Measurements from ENCODE around the gene D2HGDH. TPM values are rescaled to one million over a fixed set of nuclear protein-coding genes. Genes with fewer than 3 reads are reported as not detected.
A peak's percentile ranks its signal among the peaks of the same experiment; 100 is the strongest.

Gene D2HGDH
- total RNA-seq, 1 experiment from 2014 or later = 10.0 TPM

GRCh38 chr2:241703032-241703604, 31.3 kb upstream of the D2HGDH start:
- Mint-ChIP-seq H3K9me3 (peaks cover 0 to 12% of the 10 kb centered on the region in 2 experiments; a peak in 3 of 5 replicates), H3K4me1 (peaks cover 12 to 14% of the 10 kb centered on the region in 2 experiments), H3K36me3 (ENCODE audit: insufficient read depth in 1 of 3, low read depth in 3 of 3) (peaks cover 24 to 47% (median 44%) of the 10 kb centered on the region in 3 experiments), H3K4me3 (peak overlapping the region; percentile 78 to 87), H3K27me3 (ENCODE audit: low read depth) (peaks cover 3% of the 10 kb centered on the region), H3K27ac (peak overlapping the region in 2 of 3 experiments; percentile 51 to 85; a peak in 4 of 7 replicates)
- Histone ChIP-seq H3K4me1 (ENCODE audit: insufficient read depth, low read length) (no peaks in the 10 kb centered on the region), H3K18ac (ENCODE audit: insufficient read length, low read depth, low read length) (no peak overlapping the region), H3K4me2 (ENCODE audit: insufficient read depth, insufficient read length, low read length) (peak overlapping the region; percentile 64), H3K9ac (ENCODE audit: extremely low read depth, insufficient read length, low read length) (peak overlapping the region; percentile 8), H2BK15ac (ENCODE audit: low read depth, low read length) (no peak overlapping the region), H3K79me1 (ENCODE audit: insufficient read depth, low read depth, low read length, poor library complexity, severe bottlenecking) (peaks cover 2% of the 10 kb centered on the region), H4K8ac (replicated peaks; ENCODE audit: insufficient read length, low read depth, low read length) (no peak overlapping the region), H3K23me2 (ENCODE audit: insufficient read length, low read depth, low read length, poor library complexity, severe bottlenecking) (peaks cover 6% of the 10 kb centered on the region), H2AFZ (ENCODE audit: low read length) (no peak overlapping the region), H2AK5ac (ENCODE audit: insufficient read length, low read length) (no peak overlapping the region), H2BK120ac (ENCODE audit: low read depth, low read length, poor library complexity, severe bottlenecking) (no peak overlapping the region), H4K5ac (ENCODE audit: insufficient read length, low read depth, low read length) (no peak overlapping the region), H3K23ac (ENCODE audit: insufficient read length, low read depth, low read length) (no peak overlapping the region), H3K79me2 (ENCODE audit: insufficient read depth, low read length) (no peaks in the 10 kb centered on the region; the same call in 1 of the 2 replicates), H4K91ac (ENCODE audit: insufficient read length, low read depth, low read length) (no peak overlapping the region), H3K27me3 (ENCODE audit: insufficient read depth, low read length) (no peaks in the 10 kb centered on the region), H2BK20ac (ENCODE audit: low read depth, low read length, poor library complexity, severe bottlenecking) (no peak overlapping the region), H3K4ac (ENCODE audit: low read depth, low read length) (no peak overlapping the region), H3K9me3 (ENCODE audit: control insufficient read depth, low read depth, low read length) (no peaks in the 10 kb centered on the region), H3T11ph (ENCODE audit: low read length) (no peak overlapping the region), H3K14ac (ENCODE audit: insufficient read depth, low read length) (no peak overlapping the region), H2BK5ac (ENCODE audit: insufficient read length, low read length) (no peak overlapping the region), H2BK12ac (ENCODE audit: insufficient read length, low read depth, low read length) (no peak overlapping the region), H3K27ac (ENCODE audit: insufficient read length, low read depth, low read length) (no peak overlapping the region), H4K20me1 (ENCODE audit: control insufficient read depth, insufficient read depth, insufficient read length) (no peaks in the 10 kb centered on the region), H3K56ac (ENCODE audit: insufficient read length, low read depth, low read length) (no peak overlapping the region)
- no CpG with 5 or more reads among the region's 11 CpGs for WGBS (ENCODE audit: extremely low coverage, insufficient read length, low lambda C conversion rate)
- no peak for TF ChIP-seq CTCF (conservative IDR thresholded peaks at IDR 0.05)
- no peak for DNase-seq
